Natural killer cell (primary cell): Measurements from ENCODE around the gene ATG4D. TPM values are rescaled to one million over a fixed set of nuclear protein-coding genes. Genes with fewer than 3 reads are reported as not detected.

Experiments used
- ATAC-seq, 3 donors: fragments of 150-1000 bp in 2 of 3; fragments of 200-7000 bp in 1 of 3; cut with Tn5 transposase; 1 replicate in 1 of 3; 2 replicates in 2 of 3; pipeline ENCODE4 v1.10.0; 2021; ENCODE audit warnings: mild to moderate bottlenecking in 2 of 3, moderate library complexity in 2 of 3
- DNase-seq, 2 donors: peaks; one replicate each; pipeline versions ENCODE4 v3.0.0 to v3.0.0-alpha.2; 2013 to 2021; ENCODE audit warnings: mixed read lengths in 1 of 2
- H3K27ac ChIP-seq: one replicate; pipeline ENCODE4 v1.5.1; 2013; ENCODE audit warnings: mild to moderate bottlenecking, low read length
- H3K27me3 ChIP-seq: one replicate; pipeline ENCODE4 v1.6.1; 2013; ENCODE audit warnings: low read length; ENCODE audit not compliant: control insufficient read depth, insufficient read depth
- H3K36me3 ChIP-seq: one replicate; pipeline ENCODE4 v1.6.1; 2013; ENCODE audit warnings: low read length; ENCODE audit not compliant: control insufficient read depth, insufficient read depth
- H3K4me1 ChIP-seq: one replicate; pipeline ENCODE4 v1.6.1; 2013; ENCODE audit warnings: low read length; ENCODE audit not compliant: control insufficient read depth, insufficient read depth
- H3K4me3 ChIP-seq: one replicate; pipeline ENCODE4 v1.5.1; 2013; ENCODE audit warnings: low read length
- H3K9me3 ChIP-seq: one replicate; pipeline ENCODE4 v1.6.1; 2013; ENCODE audit warnings: low read length; ENCODE audit not compliant: control insufficient read depth, insufficient read depth
- H3K27ac Mint-ChIP-seq, 2 donors: one replicate each; pipeline ENCODE4 v1.8.0; 2022; ENCODE audit warnings: mild to moderate bottlenecking in 2 of 2, mixed read lengths in 2 of 2, moderate library complexity in 1 of 2
- H3K27me3 Mint-ChIP-seq, 2 donors: one replicate each; pipeline ENCODE4 v1.8.0; 2022; ENCODE audit warnings: low read depth in 2 of 2, mixed read lengths in 2 of 2
- H3K36me3 Mint-ChIP-seq: one replicate; pipeline ENCODE4 v1.8.0; 2022; ENCODE audit warnings: mixed read lengths
- H3K4me1 Mint-ChIP-seq, 2 donors: one replicate each; pipeline ENCODE4 v1.8.0; 2022; ENCODE audit warnings: mixed read lengths in 2 of 2
- H3K4me3 Mint-ChIP-seq: one replicate; pipeline ENCODE4 v1.8.0; 2022; ENCODE audit warnings: mild to moderate bottlenecking, moderate library complexity, mixed read lengths
- H3K9me3 Mint-ChIP-seq, 2 donors: one replicate each; pipeline ENCODE4 v1.8.0; 2022; ENCODE audit warnings: mixed read lengths in 2 of 2
- WGBS: methylation state at CpG from one replicate; pipeline ENCODE4 v1.1.7; 2013; ENCODE audit warnings: missing lambda C conversion rate; ENCODE audit not compliant: insufficient coverage; 5-methylcytosine and 5-hydroxymethylcytosine counted together
- intact Hi-C: fragments of 100-400 bp; cut with micrococcal nuclease; formaldehyde crosslinking; loops from one replicate; pipeline ENCODE4 v1.14.2; 2022
- total RNA-seq, 4 donors: library from RNA; stranded (reverse); fragments of 120-200 nt in 1 of 4; gene quantifications; one replicate each; pipeline versions ENCODE4 v1.2.3 to v1.2.4, GENCODE V29; 2013 to 2022
- TF ChIP-seq, protein P1 (sequence below): fragments of 200-600 bp; IDR thresholded peaks from one replicate; pipeline ENCODE4 v1.8.0; 2022; ENCODE audit warnings: antibody characterized with exemption

Gene ATG4D
- total RNA-seq, 3 donors from 2014 or later (not counting 1 experiment from before 2014, with no cell fraction given): 128 to 155 (median 138) TPM

DNA sequence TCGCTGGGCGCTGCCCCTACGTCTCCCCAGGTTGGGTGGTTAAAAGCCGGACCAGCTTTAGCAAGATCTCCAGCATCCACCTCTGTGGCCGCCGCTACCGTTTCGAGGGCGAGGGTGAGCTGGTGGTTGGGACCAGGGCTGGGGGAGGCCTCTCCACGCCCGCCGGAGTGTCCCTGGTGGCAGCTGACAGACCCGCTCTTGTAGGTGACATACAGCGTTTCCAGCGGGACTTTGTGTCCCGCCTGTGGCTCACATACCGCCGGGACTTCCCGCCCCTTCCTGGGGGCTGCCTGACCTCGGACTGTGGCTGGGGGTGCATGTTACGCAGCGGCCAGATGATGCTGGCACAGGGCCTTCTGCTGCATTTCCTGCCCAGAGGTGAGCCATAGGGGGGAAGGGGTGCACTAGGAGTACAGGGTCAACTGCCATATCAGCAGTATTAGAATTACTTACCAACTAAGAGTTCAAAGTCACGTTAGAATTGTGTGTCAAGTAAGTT, 1.1 kb downstream of the ATG4D start:
- TF ChIP-seq, protein P1, sequence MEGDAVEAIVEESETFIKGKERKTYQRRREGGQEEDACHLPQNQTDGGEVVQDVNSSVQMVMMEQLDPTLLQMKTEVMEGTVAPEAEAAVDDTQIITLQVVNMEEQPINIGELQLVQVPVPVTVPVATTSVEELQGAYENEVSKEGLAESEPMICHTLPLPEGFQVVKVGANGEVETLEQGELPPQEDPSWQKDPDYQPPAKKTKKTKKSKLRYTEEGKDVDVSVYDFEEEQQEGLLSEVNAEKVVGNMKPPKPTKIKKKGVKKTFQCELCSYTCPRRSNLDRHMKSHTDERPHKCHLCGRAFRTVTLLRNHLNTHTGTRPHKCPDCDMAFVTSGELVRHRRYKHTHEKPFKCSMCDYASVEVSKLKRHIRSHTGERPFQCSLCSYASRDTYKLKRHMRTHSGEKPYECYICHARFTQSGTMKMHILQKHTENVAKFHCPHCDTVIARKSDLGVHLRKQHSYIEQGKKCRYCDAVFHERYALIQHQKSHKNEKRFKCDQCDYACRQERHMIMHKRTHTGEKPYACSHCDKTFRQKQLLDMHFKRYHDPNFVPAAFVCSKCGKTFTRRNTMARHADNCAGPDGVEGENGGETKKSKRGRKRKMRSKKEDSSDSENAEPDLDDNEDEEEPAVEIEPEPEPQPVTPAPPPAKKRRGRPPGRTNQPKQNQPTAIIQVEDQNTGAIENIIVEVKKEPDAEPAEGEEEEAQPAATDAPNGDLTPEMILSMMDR: no peak
- intact Hi-C loops: no loop called here
- Histone ChIP-seq H3K4me3 (peak overlapping the region; percentile 74), H3K4me1 (peaks cover 32% of the 10 kb centered on the region), H3K9me3 (no peaks in the 10 kb centered on the region), H3K36me3 (peaks cover 24% of the 10 kb centered on the region), H3K27me3 (no peaks in the 10 kb centered on the region), H3K27ac (peak overlapping the region; percentile 5)
- H3K4me3 Mint-ChIP-seq: peak overlapping the region; percentile 91
- H3K27ac Mint-ChIP-seq: peak overlapping the region; percentile 85
- H3K36me3 Mint-ChIP-seq: no peaks in the 10 kb centered on the region
- H3K27me3 Mint-ChIP-seq: no peaks in the 10 kb centered on the region
- peaks cover 14 to 27% of the 10 kb centered on the region in 2 donors for H3K4me1 Mint-ChIP-seq
- peak in 2 of 3 donors; percentile 8 to 17 for ATAC-seq
- H3K9me3 Mint-ChIP-seq: no peaks in the 10 kb centered on the region
- 26% methylated on average over 23 of the region's 23 CpGs for WGBS
- peak in 1 of 2 donors; percentile 39 for DNase-seq

DNA sequence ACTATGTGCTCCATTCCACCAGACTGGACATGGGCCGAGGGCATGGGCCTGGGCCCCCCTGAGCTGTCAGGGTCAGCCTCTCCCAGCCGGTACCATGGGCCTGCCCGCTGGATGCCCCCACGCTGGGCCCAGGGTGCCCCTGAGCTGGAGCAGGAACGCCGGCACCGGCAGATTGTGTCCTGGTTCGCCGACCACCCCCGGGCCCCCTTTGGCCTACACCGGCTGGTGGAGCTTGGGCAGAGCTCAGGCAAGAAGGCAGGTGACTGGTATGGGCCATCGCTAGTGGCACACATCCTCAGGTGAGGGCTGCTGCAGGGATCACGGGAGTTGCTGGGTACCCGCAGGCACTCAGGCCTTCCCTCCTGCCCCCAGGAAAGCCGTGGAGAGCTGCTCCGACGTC, 3.1 kb downstream of the ATG4D start:
- Mint-ChIP-seq H3K4me1 (peaks cover 14 to 25% of the 10 kb centered on the region in 2 donors), H3K9me3 (no peaks in the 10 kb centered on the region), H3K27me3 (no peaks in the 10 kb centered on the region), H3K27ac (no peak overlapping the region), H3K36me3 (no peaks in the 10 kb centered on the region), H3K4me3 (no peak overlapping the region)
- peaks cover 32% of the 10 kb centered on the region for H3K36me3 ChIP-seq
- H3K9me3 ChIP-seq: no peaks in the 10 kb centered on the region
- no peak overlapping the region for H3K4me3 ChIP-seq
- WGBS: 96% methylated on average over 17 of the region's 17 CpGs
- no peaks in the 10 kb centered on the region for H3K27me3 ChIP-seq
- peaks cover 42% of the 10 kb centered on the region for H3K4me1 ChIP-seq
- DNase-seq (no peak), ATAC-seq (no peak)
- intact Hi-C loops: no loop called here
- H3K27ac ChIP-seq: no peak overlapping the region
- TF ChIP-seq, protein P1: no peak

DNA sequence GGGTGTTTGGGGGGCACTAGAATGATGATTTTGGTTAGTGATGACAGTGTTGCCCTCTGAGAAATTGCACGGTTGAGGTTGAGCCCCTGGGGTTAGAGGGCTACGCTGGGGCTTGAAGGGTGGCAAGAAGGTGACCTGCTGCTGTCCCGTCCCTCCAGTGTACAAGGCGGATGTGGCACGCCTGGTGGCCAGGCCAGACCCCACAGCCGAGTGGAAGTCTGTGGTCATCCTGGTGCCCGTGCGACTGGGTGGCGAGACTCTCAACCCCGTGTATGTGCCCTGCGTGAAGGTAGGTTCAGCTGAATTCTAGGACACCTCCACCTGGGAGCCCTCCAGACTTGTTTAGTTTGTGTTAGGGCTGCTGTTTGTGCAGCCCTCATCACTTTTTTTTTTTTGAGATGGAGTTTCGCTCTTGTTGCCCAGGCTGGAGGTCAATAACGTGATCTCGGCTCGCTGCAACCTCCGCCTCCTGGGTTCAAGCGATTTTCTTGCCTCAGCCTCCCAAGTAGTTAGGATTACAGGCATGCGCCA, 5.1 kb downstream of the ATG4D start:
- TF ChIP-seq, protein P1: no peak
- Histone ChIP-seq H3K9me3 (no peaks in the 10 kb centered on the region), H3K27ac (no peak overlapping the region), H3K27me3 (no peaks in the 10 kb centered on the region), H3K4me3 (no peak overlapping the region), H3K4me1 (peaks cover 54% of the 10 kb centered on the region), H3K36me3 (peaks cover 47% of the 10 kb centered on the region)
- no peaks in the 10 kb centered on the region for H3K36me3 Mint-ChIP-seq
- DNase-seq (no peak), ATAC-seq (no peak)
- no peak overlapping the region for H3K4me3 Mint-ChIP-seq
- intact Hi-C loops: no loop called here
- peaks cover 34 to 45% of the 10 kb centered on the region in 2 donors for H3K4me1 Mint-ChIP-seq
- H3K27ac Mint-ChIP-seq: no peak overlapping the region
- no peaks in the 10 kb centered on the region for H3K27me3 Mint-ChIP-seq
- WGBS: 96% methylated on average over 18 of the region's 18 CpGs
- H3K9me3 Mint-ChIP-seq: no peaks in the 10 kb centered on the region

DNA sequence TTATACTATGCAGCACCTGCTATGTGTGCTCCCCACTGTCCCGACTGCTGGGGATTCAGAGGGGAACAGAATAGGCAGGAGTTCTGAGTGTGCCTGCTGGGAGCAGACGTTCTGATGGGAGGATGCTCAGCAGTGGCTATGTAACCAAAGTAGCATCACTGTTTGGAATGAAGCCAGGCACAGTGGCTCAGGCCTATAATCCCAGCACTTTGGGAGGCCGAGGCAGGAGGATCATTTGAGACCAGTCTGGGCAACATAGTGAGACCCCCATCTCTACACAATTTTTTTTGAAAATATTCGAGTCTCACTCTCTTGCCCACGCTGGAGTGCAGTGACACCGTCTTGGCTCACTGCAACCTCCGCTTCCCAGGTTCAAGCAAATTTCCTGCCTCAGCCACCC, 6.0 kb downstream of the ATG4D start:
- Histone ChIP-seq H3K9me3 (no peaks in the 10 kb centered on the region), H3K27me3 (no peaks in the 10 kb centered on the region), H3K4me3 (no peak overlapping the region), H3K27ac (no peak overlapping the region), H3K36me3 (peaks cover 47% of the 10 kb centered on the region), H3K4me1 (peaks cover 57% of the 10 kb centered on the region)
- Mint-ChIP-seq H3K36me3 (no peaks in the 10 kb centered on the region), H3K27ac (no peak overlapping the region), H3K9me3 (no peaks in the 10 kb centered on the region), H3K4me3 (no peak overlapping the region), H3K27me3 (no peaks in the 10 kb centered on the region), H3K4me1 (peaks cover 39 to 48% of the 10 kb centered on the region in 2 donors)
- ATAC-seq (no peak), DNase-seq (no peak)
- WGBS: 93% methylated on average over 7 of the region's 7 CpGs
- intact Hi-C loops: no loop called here
- TF ChIP-seq, protein P1: no peak
